ENCODE measurements around the gene AHNAK.

GRCh38 chr11:62399172-62399877 lies 147.3 kb downstream of the AHNAK start:
- TF ChIP-seq, protein P1, sequence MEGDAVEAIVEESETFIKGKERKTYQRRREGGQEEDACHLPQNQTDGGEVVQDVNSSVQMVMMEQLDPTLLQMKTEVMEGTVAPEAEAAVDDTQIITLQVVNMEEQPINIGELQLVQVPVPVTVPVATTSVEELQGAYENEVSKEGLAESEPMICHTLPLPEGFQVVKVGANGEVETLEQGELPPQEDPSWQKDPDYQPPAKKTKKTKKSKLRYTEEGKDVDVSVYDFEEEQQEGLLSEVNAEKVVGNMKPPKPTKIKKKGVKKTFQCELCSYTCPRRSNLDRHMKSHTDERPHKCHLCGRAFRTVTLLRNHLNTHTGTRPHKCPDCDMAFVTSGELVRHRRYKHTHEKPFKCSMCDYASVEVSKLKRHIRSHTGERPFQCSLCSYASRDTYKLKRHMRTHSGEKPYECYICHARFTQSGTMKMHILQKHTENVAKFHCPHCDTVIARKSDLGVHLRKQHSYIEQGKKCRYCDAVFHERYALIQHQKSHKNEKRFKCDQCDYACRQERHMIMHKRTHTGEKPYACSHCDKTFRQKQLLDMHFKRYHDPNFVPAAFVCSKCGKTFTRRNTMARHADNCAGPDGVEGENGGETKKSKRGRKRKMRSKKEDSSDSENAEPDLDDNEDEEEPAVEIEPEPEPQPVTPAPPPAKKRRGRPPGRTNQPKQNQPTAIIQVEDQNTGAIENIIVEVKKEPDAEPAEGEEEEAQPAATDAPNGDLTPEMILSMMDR (IDR thresholded peaks at IDR 0.05), result no peak
- TF ChIP-seq POLR2A (IDR thresholded peaks at IDR 0.05), result no peak
